B cell (primary cell): Measurements from ENCODE around the gene ARHGAP15.

Experiments
- EZH2 ChIP-seq: IDR thresholded peaks from 2 replicates; pipeline ENCODE4 v1.6.1; 2012; ENCODE audit warnings: borderline replicate concordance, low read depth, mild to moderate bottlenecking, moderate library complexity, low read length; ENCODE audit not compliant: insufficient read depth, poor library complexity, severe bottlenecking
- TF ChIP-seq, protein P1 (sequence below): fragments of 200-600 bp; IDR thresholded peaks from one replicate; pipeline ENCODE4 v1.8.0; 2022; ENCODE audit warnings: antibody characterized with exemption, mild to moderate bottlenecking

DNA sequence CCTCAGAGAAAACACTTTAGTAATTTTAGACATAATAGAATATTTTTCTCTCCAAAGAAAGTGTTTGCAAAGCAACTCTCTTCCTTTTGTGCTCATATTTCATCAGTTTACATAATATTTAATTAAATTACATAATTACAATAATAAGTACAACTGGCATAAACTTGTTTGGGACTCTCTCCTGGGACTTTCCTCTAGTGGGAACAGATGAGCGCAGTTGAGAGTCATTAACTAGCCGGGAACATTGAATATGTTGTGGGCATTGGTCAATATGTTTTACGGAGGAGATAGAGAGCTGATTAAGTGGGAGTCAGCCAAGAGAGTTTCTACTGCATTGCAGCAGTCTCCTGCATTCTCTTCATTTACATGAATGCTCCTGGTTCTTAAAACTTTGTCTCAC is 607.7 kb downstream of the ARHGAP15 start:
- TF ChIP-seq, protein P1, sequence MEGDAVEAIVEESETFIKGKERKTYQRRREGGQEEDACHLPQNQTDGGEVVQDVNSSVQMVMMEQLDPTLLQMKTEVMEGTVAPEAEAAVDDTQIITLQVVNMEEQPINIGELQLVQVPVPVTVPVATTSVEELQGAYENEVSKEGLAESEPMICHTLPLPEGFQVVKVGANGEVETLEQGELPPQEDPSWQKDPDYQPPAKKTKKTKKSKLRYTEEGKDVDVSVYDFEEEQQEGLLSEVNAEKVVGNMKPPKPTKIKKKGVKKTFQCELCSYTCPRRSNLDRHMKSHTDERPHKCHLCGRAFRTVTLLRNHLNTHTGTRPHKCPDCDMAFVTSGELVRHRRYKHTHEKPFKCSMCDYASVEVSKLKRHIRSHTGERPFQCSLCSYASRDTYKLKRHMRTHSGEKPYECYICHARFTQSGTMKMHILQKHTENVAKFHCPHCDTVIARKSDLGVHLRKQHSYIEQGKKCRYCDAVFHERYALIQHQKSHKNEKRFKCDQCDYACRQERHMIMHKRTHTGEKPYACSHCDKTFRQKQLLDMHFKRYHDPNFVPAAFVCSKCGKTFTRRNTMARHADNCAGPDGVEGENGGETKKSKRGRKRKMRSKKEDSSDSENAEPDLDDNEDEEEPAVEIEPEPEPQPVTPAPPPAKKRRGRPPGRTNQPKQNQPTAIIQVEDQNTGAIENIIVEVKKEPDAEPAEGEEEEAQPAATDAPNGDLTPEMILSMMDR: no peak
- TF ChIP-seq EZH2: no peak
